SK-N-MC (cell line): ENCODE measurements around the gene PGGHG.

ENCODE experiments used
- EZH2 ChIP-seq: fragments of 200-600 bp; sonication (generic); IDR thresholded peaks from one replicate; pipeline ENCODE4 v1.6.1; 2017; ENCODE audit warnings: antibody characterized with exemption
- FOXP2 ChIP-seq: optimal IDR thresholded peaks from 2 replicates; pipeline ENCODE3; 2011; ENCODE audit warnings: mild to moderate bottlenecking, moderate library complexity; ENCODE audit not compliant: insufficient read depth; ENCODE audit errors: extremely low read length, control extremely low read depth
- POLR2AphosphoS5 ChIP-seq: IDR thresholded peaks from 2 replicates; pipeline ENCODE4 v1.6.1; 2012; ENCODE audit warnings: mild to moderate bottlenecking, low read depth, low read length, borderline replicate concordance

DNA sequence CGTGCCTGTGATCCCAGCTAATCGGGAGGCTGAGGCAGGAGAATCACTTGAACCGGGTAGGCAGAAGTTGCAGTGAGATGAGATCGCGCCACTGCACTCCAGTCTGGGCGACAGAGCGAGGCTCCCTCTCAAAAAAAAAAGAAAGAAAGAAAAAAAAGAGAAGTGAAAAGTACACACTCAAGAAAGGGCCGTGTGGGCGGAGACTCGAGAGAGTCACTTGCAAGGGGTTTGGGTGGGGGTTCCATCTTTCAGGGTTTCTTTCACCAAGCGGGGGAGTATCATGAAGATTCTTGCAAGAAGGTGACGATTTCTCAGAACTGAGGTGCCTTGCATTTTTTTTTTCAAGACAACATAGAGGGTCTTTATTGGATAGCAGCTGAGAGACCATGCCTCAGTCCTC is 14.4 kb downstream of the PGGHG start:
- TF ChIP-seq EZH2 (no peak), POLR2AphosphoS5 (no peak), FOXP2 (no peak)
